Measurements from ENCODE around the gene ZNF362.

GRCh38 chr1:33322109-33322508, 65.8 kb downstream of the ZNF362 start:
- no peak for TF ChIP-seq EZH2 (IDR thresholded peaks at IDR 0.05; ENCODE audit: low read depth, unreplicated experiment)
- TF ChIP-seq CTCF (conservative IDR thresholded peaks at IDR 0.05; ENCODE audit: low read depth in 2 of 2): no peak
- TF ChIP-seq REST (IDR thresholded peaks at IDR 0.05; ENCODE audit: unreplicated experiment): no peak
- TF ChIP-seq POLR2AphosphoS5 (IDR thresholded peaks at IDR 0.05; ENCODE audit: low read depth): no peak
- TF ChIP-seq EZH2phosphoT487 (IDR thresholded peaks at IDR 0.05; ENCODE audit: unreplicated experiment): no peak
- no peak for TF ChIP-seq CREB1 (CRISPR knock-in tag; IDR thresholded peaks at IDR 0.05; ENCODE audit: low read depth)
- no peak for TF ChIP-seq JUNB (IDR thresholded peaks at IDR 0.05; ENCODE audit: unreplicated experiment)
- TF ChIP-seq NANOG (IDR thresholded peaks at IDR 0.05; ENCODE audit: borderline replicate concordance): no peak
- no peak for TF ChIP-seq ETS1 (IDR thresholded peaks at IDR 0.05)
